A172 (cell line): ENCODE results near the gene EYA2. TPM values are rescaled to one million over a fixed set of nuclear protein-coding genes. Genes with fewer than 3 reads are reported as not detected.

Source experiments
- DNase-seq: peaks from one replicate; pipeline ENCODE4 v3.0.0-alpha.2; 2015; ENCODE audit warnings: low spot score
- total RNA-seq: library from RNA; depleted of rRNA; stranded (reverse); fragments of >200 nt; shearing (Covaris generic); gene quantifications from 2 replicates; pipeline ENCODE4 v1.2.3, GENCODE V29; 2014; rRNA removed

EYA2 gene
- total RNA-seq, 1 experiment from 2014 or later: 0.47 TPM

DNA sequence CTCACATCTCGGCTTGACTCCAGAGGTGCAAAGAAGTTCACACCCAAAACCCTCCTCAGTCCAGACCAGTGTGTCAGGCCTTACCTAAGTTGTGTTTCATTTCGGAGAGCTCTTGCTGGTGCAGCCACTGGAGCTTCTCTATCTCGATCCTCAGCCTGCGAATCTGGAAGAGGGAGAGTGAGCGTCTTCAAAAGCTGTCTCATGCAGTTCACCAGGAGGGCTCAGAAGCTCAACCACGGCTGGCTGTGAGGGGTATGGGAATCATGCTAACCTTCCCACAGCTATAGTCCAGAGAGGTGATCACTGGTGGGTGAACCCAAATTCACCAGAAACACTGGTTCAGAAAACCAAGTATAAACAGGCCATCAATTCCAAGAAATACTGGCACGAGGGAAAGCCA is 332.5 kb downstream of the EYA2 start:
- DNase-seq: no peak

- no peak for DNase-seq
These were observed 332.9 kb downstream of the EYA2 start for GRCh38 chr20:47227576-47227975.

DNA sequence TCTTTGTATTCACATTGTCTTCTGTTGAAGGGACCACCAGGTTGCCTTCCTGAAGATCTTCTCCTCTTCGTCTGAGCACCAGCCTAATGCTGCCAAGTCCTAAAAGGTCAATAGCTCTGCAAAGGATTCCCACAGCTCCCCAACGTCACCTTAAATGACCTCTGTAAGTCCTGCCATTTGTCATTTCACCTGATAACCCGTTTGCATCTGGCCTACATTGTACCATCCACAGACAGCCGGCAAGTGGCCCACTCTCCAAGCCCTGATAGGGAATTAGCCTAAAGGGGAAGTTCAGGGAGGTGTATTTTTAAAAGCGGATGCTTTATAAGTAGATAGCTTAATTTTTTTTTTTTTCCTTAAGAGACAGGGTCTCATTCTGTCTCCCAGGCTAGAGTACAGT is 334.0 kb downstream of the EYA2 start:
- DNase-seq: no peak

DNA sequence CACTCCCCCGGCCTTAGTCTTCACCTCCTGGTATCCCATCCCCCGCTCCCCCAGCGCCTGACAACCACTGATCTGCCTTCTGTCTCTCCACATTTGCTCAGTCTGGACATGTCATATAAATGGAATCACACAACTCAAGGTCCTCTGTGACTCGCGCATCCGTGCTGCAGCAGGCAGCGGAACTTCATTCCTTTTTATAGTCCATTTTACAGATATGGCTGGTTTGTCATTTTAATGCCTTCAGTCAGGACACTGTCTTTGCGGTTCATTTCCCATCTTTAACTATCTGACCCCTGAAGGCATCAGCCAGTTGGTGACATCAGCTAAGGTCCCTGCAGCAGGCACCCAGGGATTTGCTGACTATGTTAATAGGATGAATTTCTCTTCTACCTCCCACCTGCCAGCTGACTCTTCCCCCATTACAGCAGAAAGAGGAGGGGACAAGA is 336.2 kb downstream of the EYA2 start:
- no peak for DNase-seq

DNA sequence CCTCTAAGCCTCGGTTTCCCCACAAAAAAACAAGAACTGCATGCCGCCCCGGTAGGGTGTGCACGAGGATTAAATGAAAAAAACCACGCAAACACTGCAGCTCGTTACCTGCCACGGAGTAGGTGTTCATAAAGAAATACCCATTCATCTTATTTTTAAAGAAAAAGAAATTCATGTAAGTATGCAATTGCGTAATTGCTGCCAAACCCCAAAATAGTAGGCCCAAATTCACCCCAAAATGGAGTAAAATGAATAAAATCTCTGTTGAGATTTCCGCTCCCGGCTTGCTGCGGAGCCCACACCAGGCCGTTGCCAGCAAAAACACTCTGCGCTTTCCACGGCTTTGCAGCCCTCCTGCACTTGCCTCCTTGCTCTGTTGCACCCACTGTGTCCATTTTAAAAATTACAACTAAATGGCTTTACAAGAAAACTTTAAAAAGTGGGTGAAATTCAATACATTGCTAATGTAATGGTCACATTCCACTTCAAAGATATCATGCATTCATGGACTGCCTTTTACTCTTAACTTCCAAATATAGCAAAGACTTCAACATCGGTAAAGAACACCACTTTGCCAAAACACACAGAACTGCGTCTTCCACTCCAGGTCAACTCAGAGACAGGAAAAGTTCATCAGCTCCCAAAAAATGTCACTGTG is 336.9 kb downstream of the EYA2 start:
- no peak for DNase-seq

DNA sequence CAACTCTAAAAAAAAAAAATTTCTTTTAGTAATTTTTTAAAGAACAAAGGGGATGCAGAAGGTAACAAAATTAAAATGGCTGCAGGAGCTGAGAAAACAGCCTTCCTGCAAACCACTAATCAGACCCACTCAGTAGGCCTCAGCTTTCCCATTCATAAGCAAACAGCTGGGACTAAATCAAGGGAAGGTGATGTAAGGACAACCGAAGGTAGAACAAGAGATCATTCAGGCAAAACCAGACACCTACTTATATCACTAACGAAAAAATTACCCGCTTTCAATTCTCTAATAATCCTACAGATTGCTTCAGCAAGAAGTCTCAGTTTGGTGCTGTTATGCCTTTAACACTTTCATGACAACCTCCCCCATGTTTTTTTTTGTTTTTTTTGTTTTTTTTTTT is 337.9 kb downstream of the EYA2 start:
- no peak for DNase-seq

- no peak for DNase-seq
These were observed 338.9 kb downstream of the EYA2 start for GRCh38 chr20:47233333-47234188.

GRCh38 chr20:47235111-47235510 is 340.5 kb downstream of the EYA2 start:
- no peak for DNase-seq

DNA sequence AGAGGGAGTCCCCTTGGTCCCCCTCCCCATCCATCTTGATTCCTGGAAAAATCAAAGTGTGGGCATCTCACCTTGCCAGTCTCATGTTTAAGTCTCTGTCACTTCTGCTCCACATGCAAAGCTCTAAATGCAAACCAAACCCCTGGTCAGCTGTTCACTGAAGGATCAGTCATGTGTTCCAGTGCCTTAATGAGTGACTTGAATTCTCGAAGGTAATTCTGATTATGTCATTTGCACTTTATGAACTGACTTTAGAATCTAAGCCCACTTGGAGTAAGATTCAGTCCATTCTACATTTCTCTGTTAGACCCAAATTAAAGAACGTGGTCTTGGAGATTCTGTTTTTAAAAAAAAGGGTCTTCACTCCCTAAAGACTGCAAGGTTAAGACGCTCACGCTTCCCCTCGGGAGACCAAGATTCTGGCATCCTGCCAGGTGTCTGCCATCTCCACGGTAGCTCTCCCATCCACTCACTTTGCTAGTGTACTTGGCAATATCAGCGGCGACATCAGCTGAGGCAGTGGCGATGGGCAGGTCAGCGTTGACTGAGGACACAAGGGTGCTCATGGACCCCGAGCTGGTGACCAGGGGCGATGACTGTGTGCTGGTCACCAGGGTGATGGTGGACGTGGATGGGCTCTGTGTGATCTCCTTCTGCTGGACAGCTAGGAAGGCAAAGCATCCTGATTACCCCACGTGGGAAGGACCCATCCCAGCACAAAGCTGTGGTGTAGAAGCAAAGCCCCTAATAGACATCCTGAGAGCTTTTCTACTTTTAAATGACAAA is 341.4 kb downstream of the EYA2 start:
- DNase-seq: no peak

DNA sequence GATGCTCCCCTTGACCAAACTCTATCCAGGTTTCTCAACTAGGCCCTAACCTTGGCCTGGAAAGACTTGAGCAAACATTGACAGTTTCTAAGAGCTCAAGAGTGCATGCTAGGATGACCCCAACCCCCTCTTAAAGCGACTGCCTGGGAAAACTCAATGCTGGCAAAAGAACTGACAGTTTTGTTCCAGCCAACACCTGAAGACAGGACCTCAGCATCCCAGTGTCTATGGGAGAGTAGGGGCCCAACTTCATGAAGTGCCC is 341.9 kb downstream of the EYA2 start:
- DNase-seq: no peak

GRCh38 chr20:47237715-47238114 is 343.1 kb downstream of the EYA2 start:
- DNase-seq: no peak

Other genes starting within 250 kb of the EYA2 start
- gene SLC13A3, start 243.4 kb upstream of the EYA2 start, total RNA-seq: not detected in 2 replicates
- 23.3 and 24.9 TPM in 2 replicates for gene TP53RK, start 205.4 kb upstream of the EYA2 start, total RNA-seq
- 7.3 and 11.8 TPM in 2 replicates for gene SLC2A10, start 185.2 kb upstream of the EYA2 start, total RNA-seq